Lower leg skin (tissue), 4 donors: ENCODE measurements around the gene SUPT20HL1. TPM values are rescaled to one million over a fixed set of nuclear protein-coding genes. Genes with fewer than 3 reads are reported as not detected.

ENCODE experiments used
- DNase-seq, 2 donors: peaks; one replicate each; pipeline ENCODE4 v3.0.0-alpha.2; 2019; ENCODE audit warnings: low spot score in 2 of 2
- H3K4me3 ChIP-seq: fragments of 200-600 bp; sonication (generic); 2 replicates; pipeline ENCODE4 v1.5.1; 2017; ENCODE audit warnings: mild to moderate bottlenecking, low read depth; ENCODE audit not compliant: poor library complexity, severe bottlenecking
- CTCF ChIP-seq, 3 donors: fragments of 450-650 bp; IDR thresholded peaks; one replicate each; pipeline ENCODE4 v1.5.1; 2016; ENCODE audit warnings: antibody characterized with exemption in 3 of 3, mild to moderate bottlenecking in 3 of 3, moderate library complexity in 2 of 3
- POLR2A ChIP-seq, 2 donors: fragments of 450-650 bp; IDR thresholded peaks; one replicate each; pipeline ENCODE4 v1.6.1; 2016 to 2017; ENCODE audit warnings: antibody characterized with exemption in 2 of 2, mild to moderate bottlenecking in 1 of 2, moderate library complexity in 1 of 2
- WGBS, 2 donors: methylation state at CpG; one replicate each; pipeline ENCODE4 v1.1.5; 2018; 5-methylcytosine and 5-hydroxymethylcytosine counted together
- intact Hi-C: fragments of 100-400 bp; cut with DNase I; formaldehyde crosslinking; loops from one replicate; pipeline ENCODE4 v1.15.0; 2023; ENCODE audit warnings: low total_unique reads
- total RNA-seq, 4 donors: library from RNA; depleted of rRNA; stranded (reverse); fragments of >200 nt; gene quantifications; one replicate each; pipeline ENCODE4 v1.1.0, GENCODE V29; 2016

SUPT20HL1 gene
- total RNA-seq, 4 donors from 2014 or later, result not detected

- no peak for DNase-seq
- no peak overlapping the region for H3K4me3 ChIP-seq
- TF ChIP-seq CTCF (IDR thresholded peaks at IDR 0.05) (no peak), POLR2A (IDR thresholded peaks at IDR 0.05) (no peak)
- intact Hi-C loops, result loop anchor here (10.0 kb wide), 1 partner anchor 88 kb away; no protein-coding TSS in a partner anchor
- 38 to 57% methylated on average over 1 of the region's 1 CpG for WGBS, 2 donors
Observed at GRCh38 chrX:24396931-24397279, 36.5 kb downstream of the SUPT20HL1 start.

- no peak for DNase-seq
- intact Hi-C loops, result loop anchor here (10.0 kb wide), 1 partner anchor 86 kb away; no protein-coding TSS in a partner anchor
- no peak overlapping the region for H3K4me3 ChIP-seq
- TF ChIP-seq POLR2A (IDR thresholded peaks at IDR 0.05) (no peak), CTCF (IDR thresholded peaks at IDR 0.05) (no peak)
- WGBS, 2 donors, result 53 to 64% methylated on average over 2 of the region's 2 CpGs
Observed at GRCh38 chrX:24398766-24399165, 38.3 kb downstream of the SUPT20HL1 start.

GRCh38 chrX:24399550-24399949, 39.1 kb downstream of the SUPT20HL1 start:
- DNase-seq, result no peak
- intact Hi-C loops, result loop anchor here (10.0 kb wide), 1 partner anchor 85 kb away; no protein-coding TSS in a partner anchor
- WGBS, 2 donors, result 75 to 86% methylated on average over 5 of the region's 5 CpGs
- H3K4me3 ChIP-seq, result no peak overlapping the region
- no peak for TF ChIP-seq POLR2A (IDR thresholded peaks at IDR 0.05)
- no peak for TF ChIP-seq CTCF (IDR thresholded peaks at IDR 0.05)

GRCh38 chrX:24405959-24406358, 45.5 kb downstream of the SUPT20HL1 start:
- no peak for DNase-seq
- intact Hi-C loops, result no loop called here
- H3K4me3 ChIP-seq, result no peak overlapping the region
- TF ChIP-seq CTCF (IDR thresholded peaks at IDR 0.05), result no peak
- TF ChIP-seq POLR2A (IDR thresholded peaks at IDR 0.05), result no peak

Other genes starting within 250 kb of the SUPT20HL1 start
- gene ZFX, start 210.9 kb upstream of the SUPT20HL1 start, total RNA-seq, result 10 to 100 TPM; 29.0 to 63.4 (median 37.8) TPM
- gene SUPT20HL2, start 46.6 kb upstream of the SUPT20HL1 start, total RNA-seq, result not detected
- gene PDK3, start 104.6 kb downstream of the SUPT20HL1 start, total RNA-seq, result 10 to 100 TPM; 16.7 to 62.4 (median 40.1) TPM